IMR-90 (cell line): Measurements from ENCODE around the gene MLLT3. TPM values are rescaled to one million over a fixed set of nuclear protein-coding genes. Genes with fewer than 3 reads are reported as not detected.

Source experiments
- ATAC-seq: fragments of 200-7000 bp; cut with Tn5 transposase; 2 replicates; pipeline ENCODE4 v1.9.1; 2020; ENCODE audit warnings: low read depth, mild to moderate bottlenecking, moderate library complexity
- BruUV-seq: library from RNA; stranded (reverse); fragments of 400-500 nt; replicated peaks from 2 replicates; lab custom pipeline; 2021; lab: Mats Ljungman, UMichigan
- CTCF ChIA-PET: fragments of 300-600 bp; formaldehyde crosslinking; extraction: SDS; loops from one replicate; lab custom pipeline; 2021; ENCODE audit warnings: antibody characterized with exemption; lab: Yijun Ruan, JAX
- POLR2A ChIA-PET: fragments of 300-600 bp; sonication (Branson Sonifier 250); formaldehyde crosslinking; loops from one replicate; lab custom pipeline; 2022; ENCODE audit warnings: antibody characterized with exemption; ENCODE audit not compliant: unreplicated experiment; lab: Charles Lee
- DNase-seq: peaks from one replicate; pipeline ENCODE4 v3.0.0; 2013
- H2AFZ ChIP-seq: replicated peaks from 2 replicates; pipeline ENCODE3; 2013; ENCODE audit warnings: low read length, mild to moderate bottlenecking; ENCODE audit not compliant: poor library complexity
- H2AK5ac ChIP-seq: 2 replicates; pipeline ENCODE4 v1.6.1; 2013; ENCODE audit warnings: low read depth, low read length, inconsistent platforms
- H2AK9ac ChIP-seq: replicated peaks from 2 replicates; pipeline ENCODE3; 2013; ENCODE audit warnings: mild to moderate bottlenecking, low read depth, low read length, moderate library complexity; ENCODE audit not compliant: poor library complexity
- H2BK120ac ChIP-seq: 2 replicates; pipeline ENCODE4 v1.6.1; 2013; ENCODE audit warnings: low read depth, low read length, inconsistent platforms
- H2BK15ac ChIP-seq: 3 replicates; pipeline ENCODE4 v1.6.1; 2013; ENCODE audit warnings: low read depth, low read length, inconsistent platforms
- H2BK20ac ChIP-seq: 2 replicates; pipeline ENCODE4 v1.6.1; 2013; ENCODE audit warnings: low read depth, mild to moderate bottlenecking, inconsistent platforms, low read length, moderate library complexity
- H2BK5ac ChIP-seq: 2 replicates; pipeline ENCODE4 v1.6.1; 2013; ENCODE audit warnings: mild to moderate bottlenecking, low read depth, low read length, inconsistent platforms; ENCODE audit not compliant: poor library complexity, severe bottlenecking
- H3K14ac ChIP-seq: replicated peaks from 2 replicates; pipeline ENCODE4 v1.6.1; 2013; ENCODE audit warnings: low read depth, low read length, inconsistent platforms
- H3K18ac ChIP-seq: 2 replicates; pipeline ENCODE4 v1.6.1; 2013; ENCODE audit warnings: low read depth, low read length, control low read depth
- H3K23ac ChIP-seq: 2 replicates; pipeline ENCODE4 v1.6.1; 2013; ENCODE audit warnings: low read depth, low read length, inconsistent platforms
- H3K27ac ChIP-seq: 2 replicates; pipeline ENCODE4 v1.5.1; 2013; ENCODE audit warnings: mild to moderate bottlenecking, control low read depth, low read length; ENCODE audit not compliant: insufficient read depth
- H3K27me3 ChIP-seq: 2 replicates; pipeline ENCODE4 v1.6.1; 2013; ENCODE audit warnings: low read length; ENCODE audit not compliant: control insufficient read depth, insufficient read depth
- H3K36me3 ChIP-seq: 2 replicates; pipeline ENCODE4 v1.6.1; 2013; ENCODE audit warnings: low read length, mixed read lengths; ENCODE audit not compliant: control insufficient read depth, insufficient read depth
- H3K4ac ChIP-seq: 2 replicates; pipeline ENCODE4 v1.6.1; 2013; ENCODE audit warnings: low read depth, low read length, inconsistent platforms
- H3K4me1 ChIP-seq: 2 replicates; pipeline ENCODE4 v1.6.1; 2013; ENCODE audit warnings: low read length, mixed read lengths; ENCODE audit not compliant: control insufficient read depth, insufficient read depth
- H3K4me2 ChIP-seq: 2 replicates; pipeline ENCODE4 v1.6.1; 2013; ENCODE audit warnings: low read depth, mild to moderate bottlenecking, control low read depth, low read length, moderate library complexity
- H3K4me3 ChIP-seq: 2 replicates; pipeline ENCODE4 v1.5.1; 2013; ENCODE audit warnings: low read depth, mild to moderate bottlenecking, control low read depth, low read length, moderate library complexity; ENCODE audit not compliant: insufficient read depth
- H3K56ac ChIP-seq: 2 replicates; pipeline ENCODE4 v1.6.1; 2013; ENCODE audit warnings: low read length, inconsistent platforms; ENCODE audit not compliant: insufficient read depth; ENCODE audit errors: extremely low read depth
- H3K79me1 ChIP-seq, 2 experiments: 2 replicates each; pipeline ENCODE4 v1.6.1; 2013; ENCODE audit warnings: low read length in 2 of 2, inconsistent platforms in 1 of 2, low read depth in 1 of 2
- H3K9ac ChIP-seq: 2 replicates; pipeline ENCODE4 v1.6.1; 2013; ENCODE audit warnings: low read depth, low read length, control low read depth
- H3K9me1 ChIP-seq: 2 replicates; pipeline ENCODE4 v1.6.1; 2013; ENCODE audit warnings: low read length, inconsistent platforms; ENCODE audit not compliant: insufficient read depth
- H3K9me3 ChIP-seq: 2 replicates; pipeline ENCODE4 v1.6.1; 2013; ENCODE audit warnings: low read length; ENCODE audit not compliant: control insufficient read depth, insufficient read depth
- H4K20me1 ChIP-seq: 2 replicates; pipeline ENCODE4 v1.6.1; 2013; ENCODE audit warnings: low read length, inconsistent platforms; ENCODE audit not compliant: insufficient read depth
- H4K5ac ChIP-seq: 2 replicates; pipeline ENCODE4 v1.6.1; 2013; ENCODE audit warnings: mild to moderate bottlenecking, low read depth, low read length, control low read depth
- H4K8ac ChIP-seq, 2 experiments: 2 replicates each; pipeline ENCODE4 v1.6.1; 2013; ENCODE audit warnings: low read depth in 2 of 2, low read length in 2 of 2, control low read depth in 1 of 2, inconsistent platforms in 1 of 2
- H4K91ac ChIP-seq: 2 replicates; pipeline ENCODE4 v1.6.1; 2013; ENCODE audit warnings: low read depth, low read length, inconsistent platforms; ENCODE audit not compliant: insufficient read depth
- BHLHE40 ChIP-seq: fragments of 150-350 bp; IDR thresholded peaks from 2 replicates; pipeline ENCODE4 v1.6.1; 2016; ENCODE audit warnings: mild to moderate bottlenecking, low read depth, low read length
- CEBPB ChIP-seq: IDR thresholded peaks from 2 replicates; pipeline ENCODE4 v1.6.1; 2012; ENCODE audit warnings: low read depth, low read length, improper control_type of control experiment
- CHD1 ChIP-seq: IDR thresholded peaks from 2 replicates; pipeline ENCODE4 v1.6.1; 2012; ENCODE audit warnings: low read depth, low read length, improper control_type of control experiment
- ELK1 ChIP-seq: fragments of 150-350 bp; IDR thresholded peaks from 2 replicates; pipeline ENCODE4 v1.6.1; 2016; ENCODE audit warnings: low read depth, mild to moderate bottlenecking, low read length, moderate library complexity, borderline replicate concordance
- FOS ChIP-seq: fragments of 150-350 bp; IDR thresholded peaks from 2 replicates; pipeline ENCODE4 v1.6.1; 2016; ENCODE audit warnings: low read depth, low read length
- MAFK ChIP-seq: IDR thresholded peaks from 2 replicates; pipeline ENCODE4 v1.6.1; 2012; ENCODE audit warnings: low read depth, low read length, improper control_type of control experiment
- MAZ ChIP-seq: IDR thresholded peaks from 2 replicates; pipeline ENCODE4 v1.6.1; 2012; ENCODE audit warnings: low read depth, mild to moderate bottlenecking, low read length, improper control_type of control experiment, moderate library complexity, borderline replicate concordance
- MXI1 ChIP-seq: IDR thresholded peaks from 2 replicates; pipeline ENCODE4 v1.6.1; 2012; ENCODE audit warnings: low read depth, mild to moderate bottlenecking, low read length, moderate library complexity, borderline replicate concordance
- NFE2L2 ChIP-seq: fragments of 150-350 bp; IDR thresholded peaks from 2 replicates; pipeline ENCODE4 v1.6.1; 2016; ENCODE audit warnings: low read depth, mild to moderate bottlenecking, low read length
- POLR2A ChIP-seq: IDR thresholded peaks from 2 replicates; pipeline ENCODE4 v1.6.1; 2012; ENCODE audit warnings: mild to moderate bottlenecking, low read depth, low read length
- RAD21 ChIP-seq: IDR thresholded peaks from 2 replicates; pipeline ENCODE4 v1.6.1; 2012; ENCODE audit warnings: low read length, improper control_type of control experiment
- RCOR1 ChIP-seq: IDR thresholded peaks from 2 replicates; pipeline ENCODE4 v1.6.1; 2012; ENCODE audit warnings: mild to moderate bottlenecking, low read length, improper control_type of control experiment; ENCODE audit not compliant: insufficient replicate concordance
- RFX5 ChIP-seq: IDR thresholded peaks from 2 replicates; pipeline ENCODE4 v1.8.0; 2012; ENCODE audit warnings: low read depth, mild to moderate bottlenecking, low read length, moderate library complexity
- SMC3 ChIP-seq: fragments of 150-350 bp; IDR thresholded peaks from 2 replicates; pipeline ENCODE4 v1.6.1; 2016; ENCODE audit warnings: low read depth, mild to moderate bottlenecking, antibody characterized with exemption, low read length, moderate library complexity
- WGBS, 2 experiments: methylation state at CpG; one replicate each; pipeline versions ENCODE4 v1.1.5 to v1.1.7; 2013; ENCODE audit warnings: missing lambda C conversion rate in 2 of 2; ENCODE audit not compliant: insufficient read length in 1 of 2; ENCODE audit errors: extremely low coverage in 2 of 2; 5-methylcytosine and 5-hydroxymethylcytosine counted together
- dilution Hi-C: fragments of 300-500 bp; cut with HindIII; formaldehyde crosslinking; loops from one replicate; pipeline ENCODE4 v1.14.3; 2018; ENCODE audit warnings: low sequenced_read_pairs; ENCODE audit not compliant: unreplicated experiment
- in situ Hi-C: fragments of 300-500 bp; cut with MboI; formaldehyde crosslinking; loops from 3 replicates; pipeline ENCODE4 v1.14.3; 2019; ENCODE audit warnings: low sequenced_read_pairs, inconsistent platforms, mixed read lengths
- intact Hi-C: fragments of 100-400 bp; cut with micrococcal nuclease; formaldehyde crosslinking; loops from 2 replicates; pipeline ENCODE4 v1.10.0; 2022
- polyA plus RNA-seq, 3 experiments: library from polyadenylated mRNA; depleted of rRNA; stranded (reverse); fragments of >200 nt; gene quantifications; 2 replicates each; pipeline ENCODE4 v1.2.3, GENCODE V29; 2012; ENCODE audit warnings: low replicate concordance in 1 of 3
- total RNA-seq: library from RNA; depleted of rRNA; stranded (reverse); fragments of >200 nt; gene quantifications from 2 replicates; pipeline ENCODE4 v1.2.3, GENCODE V29; 2012
- TF ChIP-seq, protein P1 (sequence below): fragments of 150-350 bp; IDR thresholded peaks from 2 replicates; pipeline ENCODE4 v1.6.1; 2017; ENCODE audit warnings: mild to moderate bottlenecking, antibody characterized with exemption, low read length, low read depth
- TF ChIP-seq, protein P2 (sequence below): conservative IDR thresholded peaks from 2 replicates; pipeline ENCODE4 v1.5.1; 2012; ENCODE audit warnings: mild to moderate bottlenecking, low read depth, low read length, improper control_type of control experiment

MLLT3 gene
- total and polyA plus RNA-seq, 2 of the 4 experiments (the other 2 are of a cell fraction) = 10.4 to 21.1 TPM

DNA sequence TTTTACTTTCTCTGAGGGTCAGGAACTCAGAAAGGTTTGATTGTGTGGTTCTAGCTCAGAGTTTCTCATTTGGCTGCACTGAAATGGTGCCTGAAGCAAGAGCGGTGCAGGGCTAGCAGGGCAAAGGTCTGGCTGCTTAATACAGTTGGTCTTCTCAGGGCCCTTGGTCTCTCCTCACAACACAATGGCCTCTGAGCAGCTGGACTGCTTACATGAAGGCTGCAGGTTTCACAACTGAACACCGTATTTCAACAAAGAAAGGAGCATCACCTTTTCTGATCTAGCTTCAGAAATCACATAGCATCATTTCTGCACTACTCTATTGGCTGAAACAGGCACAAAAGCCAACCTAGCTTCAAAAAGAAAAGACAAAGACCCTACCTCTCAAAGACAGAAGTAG, 122.2 kb downstream of the MLLT3 start:
- dilution Hi-C loops = no loop called here
- in situ Hi-C loops = no loop called here
- Histone ChIP-seq H4K8ac (no peak overlapping the region), H3K18ac (no peak overlapping the region), H3K9me1 (no peaks in the 10 kb centered on the region), H3K23ac (no peak overlapping the region; the same call in 1 of the 2 replicates), H3K9ac (no peak overlapping the region), H3K36me3 (no peaks in the 10 kb centered on the region), H4K20me1 (peaks cover 2% of the 10 kb centered on the region; the same call in 1 of the 2 replicates), H2BK15ac (no peak overlapping the region), H3K4me1 (no peaks in the 10 kb centered on the region), H2BK5ac (no peak overlapping the region), H2BK20ac (no peak overlapping the region), H2BK120ac (no peak overlapping the region), H2AK9ac (no peak overlapping the region), H3K4ac (no peak overlapping the region), H3K9me3 (no peaks in the 10 kb centered on the region), H3K27ac (no peak overlapping the region), H2AK5ac (no peak overlapping the region), H3K79me1 (peaks cover 9% of the 10 kb centered on the region in 2 experiments), H3K27me3 (no peaks in the 10 kb centered on the region), H3K56ac (no peak overlapping the region), H4K5ac (no peak overlapping the region), H3K4me3 (no peak overlapping the region), H3K14ac (no peak overlapping the region), H2AFZ (no peak overlapping the region), H4K91ac (no peak overlapping the region), H3K4me2 (no peak overlapping the region)
- intact Hi-C loops = no loop called here
- no peak for TF ChIP-seq CEBPB
- no peak for TF ChIP-seq FOS
- TF ChIP-seq RCOR1 = no peak
- TF ChIP-seq RFX5 = no peak
- TF ChIP-seq RAD21 = no peak
- TF ChIP-seq SMC3 = no peak
- no peak for TF ChIP-seq CHD1
- no peak for TF ChIP-seq ELK1
- no peak for TF ChIP-seq MAZ
- TF ChIP-seq, protein P1, sequence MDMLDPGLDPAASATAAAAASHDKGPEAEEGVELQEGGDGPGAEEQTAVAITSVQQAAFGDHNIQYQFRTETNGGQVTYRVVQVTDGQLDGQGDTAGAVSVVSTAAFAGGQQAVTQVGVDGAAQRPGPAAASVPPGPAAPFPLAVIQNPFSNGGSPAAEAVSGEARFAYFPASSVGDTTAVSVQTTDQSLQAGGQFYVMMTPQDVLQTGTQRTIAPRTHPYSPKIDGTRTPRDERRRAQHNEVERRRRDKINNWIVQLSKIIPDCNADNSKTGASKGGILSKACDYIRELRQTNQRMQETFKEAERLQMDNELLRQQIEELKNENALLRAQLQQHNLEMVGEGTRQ = no peak
- TF ChIP-seq, protein P2, sequence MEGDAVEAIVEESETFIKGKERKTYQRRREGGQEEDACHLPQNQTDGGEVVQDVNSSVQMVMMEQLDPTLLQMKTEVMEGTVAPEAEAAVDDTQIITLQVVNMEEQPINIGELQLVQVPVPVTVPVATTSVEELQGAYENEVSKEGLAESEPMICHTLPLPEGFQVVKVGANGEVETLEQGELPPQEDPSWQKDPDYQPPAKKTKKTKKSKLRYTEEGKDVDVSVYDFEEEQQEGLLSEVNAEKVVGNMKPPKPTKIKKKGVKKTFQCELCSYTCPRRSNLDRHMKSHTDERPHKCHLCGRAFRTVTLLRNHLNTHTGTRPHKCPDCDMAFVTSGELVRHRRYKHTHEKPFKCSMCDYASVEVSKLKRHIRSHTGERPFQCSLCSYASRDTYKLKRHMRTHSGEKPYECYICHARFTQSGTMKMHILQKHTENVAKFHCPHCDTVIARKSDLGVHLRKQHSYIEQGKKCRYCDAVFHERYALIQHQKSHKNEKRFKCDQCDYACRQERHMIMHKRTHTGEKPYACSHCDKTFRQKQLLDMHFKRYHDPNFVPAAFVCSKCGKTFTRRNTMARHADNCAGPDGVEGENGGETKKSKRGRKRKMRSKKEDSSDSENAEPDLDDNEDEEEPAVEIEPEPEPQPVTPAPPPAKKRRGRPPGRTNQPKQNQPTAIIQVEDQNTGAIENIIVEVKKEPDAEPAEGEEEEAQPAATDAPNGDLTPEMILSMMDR = no peak
- no peak for TF ChIP-seq POLR2A
- TF ChIP-seq MAFK = no peak
- no peak for TF ChIP-seq MXI1
- no peak for TF ChIP-seq NFE2L2
- TF ChIP-seq BHLHE40 = no peak
- no TSS peak for BruUV-seq
- POLR2A ChIA-PET = no interaction called here
- CTCF ChIA-PET = interaction anchor here (0.6 kb wide), 1 partner anchor 121 kb away, joined by 3 read pairs; no protein-coding TSS in a partner anchor
- no CpG with 5 or more reads among the region's 2 CpGs for whole genome bisulfite sequencing, 2 experiments
- DNase-seq = no peak
- ATAC-seq = no peak
